Left ventricle myocardium inferior (tissue), 1 donor: ENCODE results near the gene CDK7. TPM values are rescaled to one million over a fixed set of nuclear protein-coding genes. Genes with fewer than 3 reads are reported as not detected.
A peak's percentile ranks its signal among the peaks of the same experiment; 100 is the strongest.
"Not testable (repeated sequence)": the region's sequence is repeated elsewhere in the genome, so short reads cannot be mapped to it uniquely, and the experiment has no call there.

ENCODE experiments used
- DNase-seq: peaks from one replicate; pipeline ENCODE4 v3.0.0-alpha.2; 2020
- H3K27ac ChIP-seq: fragments of 200-600 bp; replicated peaks from 2 replicates; pipeline ENCODE4 v1.8.0; 2021
- H3K27me3 ChIP-seq: fragments of 200-600 bp; 2 replicates; pipeline ENCODE4 v1.8.0; 2021; ENCODE audit warnings: low read depth
- H3K36me3 ChIP-seq: fragments of 200-600 bp; 2 replicates; pipeline ENCODE4 v1.8.0; 2021
- H3K4me1 ChIP-seq: fragments of 200-600 bp; 2 replicates; pipeline ENCODE4 v1.8.0; 2021
- H3K4me3 ChIP-seq: fragments of 200-600 bp; 2 replicates; pipeline ENCODE4 v1.8.0; 2021; ENCODE audit warnings: mild to moderate bottlenecking, moderate library complexity
- H3K9me3 ChIP-seq: fragments of 200-600 bp; replicated peaks from 2 replicates; pipeline ENCODE4 v1.8.0; 2021
- CTCF ChIP-seq: fragments of 200-600 bp; IDR thresholded peaks from 2 replicates; pipeline ENCODE4 v1.8.0; 2021; ENCODE audit warnings: antibody characterized with exemption, mild to moderate bottlenecking, borderline replicate concordance
- intact Hi-C: fragments of 100-400 bp; cut with micrococcal nuclease; formaldehyde crosslinking; loops from one replicate; pipeline ENCODE4 v1.11.0; 2022
- total RNA-seq: library from RNA; stranded (reverse); fragmentation: NEBNext Ultra II Directional; extraction: Animal tissue kit (Norgen Biotek cat#: 25700); gene quantifications from one replicate; pipeline ENCODE4 v1.2.1, GENCODE V29; 2021
- donor health status: DM: no; HTN: yes; CAD: no; lungs with severe emphysema.

The CDK7 gene
- total RNA-seq, 1 donor from 2014 or later, result 10.5 TPM

GRCh38 chr5:69217151-69217511, 17.6 kb upstream of the CDK7 start:
- no peak for TF ChIP-seq CTCF
- no peaks in the 10 kb centered on the region for H3K9me3 ChIP-seq
- intact Hi-C loops, result no loop called here
- peak overlapping the region; percentile 93 for H3K4me3 ChIP-seq
- no peaks in the 10 kb centered on the region for H3K27me3 ChIP-seq
- H3K4me1 ChIP-seq, result peaks cover 34% of the 10 kb centered on the region
- peak overlapping the region; percentile 99 for H3K27ac ChIP-seq
- H3K36me3 ChIP-seq, result no peaks in the 10 kb centered on the region
- DNase-seq, result no peak

GRCh38 chr5:69217548-69218526, 16.8 kb upstream of the CDK7 start:
- Histone ChIP-seq H3K4me1 (peaks cover 39% of the 10 kb centered on the region), H3K27me3 (no peaks in the 10 kb centered on the region), H3K36me3 (no peaks in the 10 kb centered on the region), H3K27ac (peak overlapping the region; percentile 99), H3K4me3 (peak overlapping the region; percentile 93), H3K9me3 (no peaks in the 10 kb centered on the region)
- TF ChIP-seq CTCF, result peak; percentile 61
- peak; percentile 99 for DNase-seq
- intact Hi-C loops, result no loop called here

GRCh38 chr5:69219939-69220338, 14.7 kb upstream of the CDK7 start:
- no peaks in the 10 kb centered on the region for H3K9me3 ChIP-seq
- peak overlapping the region; percentile 99 for H3K27ac ChIP-seq
- intact Hi-C loops, result no loop called here
- no peaks in the 10 kb centered on the region for H3K27me3 ChIP-seq
- no peak for TF ChIP-seq CTCF
- peaks cover 6% of the 10 kb centered on the region for H3K36me3 ChIP-seq
- DNase-seq, result no peak
- H3K4me3 ChIP-seq, result peak overlapping the region; percentile 93
- peaks cover 39% of the 10 kb centered on the region for H3K4me1 ChIP-seq

- Histone ChIP-seq H3K4me1 (peaks cover 39% of the 10 kb centered on the region), H3K27ac (peak overlapping the region; percentile 99), H3K36me3 (peaks cover 11% of the 10 kb centered on the region)
- DNase-seq, H3K9me3 ChIP-seq, intact Hi-C loops, H3K27me3 ChIP-seq, H3K4me3 ChIP-seq: not testable (repeated sequence)
Measured at GRCh38 chr5:69220371-69220770, 14.3 kb upstream of the CDK7 start.

GRCh38 chr5:69220833-69221232, 13.9 kb upstream of the CDK7 start:
- intact Hi-C loops, H3K4me3 ChIP-seq, H3K9me3 ChIP-seq, H3K27me3 ChIP-seq, DNase-seq: not testable (repeated sequence)
- Histone ChIP-seq H3K36me3 (peaks cover 13% of the 10 kb centered on the region), H3K27ac (peak overlapping the region; percentile 31), H3K4me1 (peaks cover 39% of the 10 kb centered on the region)

GRCh38 chr5:69224520-69224919, 10.2 kb upstream of the CDK7 start:
- Histone ChIP-seq H3K27me3 (no peaks in the 10 kb centered on the region), H3K27ac (no peak overlapping the region), H3K9me3 (no peaks in the 10 kb centered on the region), H3K4me3 (no peak overlapping the region), H3K4me1 (peaks cover 18% of the 10 kb centered on the region), H3K36me3 (peaks cover 48% of the 10 kb centered on the region)
- intact Hi-C loops, result no loop called here
- no peak for TF ChIP-seq CTCF
- DNase-seq, result no peak
